NT2/D1 (cell line): ENCODE results near the gene DOCK9.

ENCODE experiments used
- YY1 ChIP-seq: IDR thresholded peaks from 2 replicates; pipeline ENCODE4 v1.6.1; 2011; ENCODE audit not compliant: insufficient read length, insufficient read depth
- ZNF274 ChIP-seq: IDR thresholded peaks from 2 replicates; pipeline ENCODE4 v1.6.1; 2011; ENCODE audit warnings: mild to moderate bottlenecking, low read depth, low read length

GRCh38 chr13:98781045-98781444 is 196.8 kb downstream of the DOCK9 start:
- no peak for TF ChIP-seq YY1
- TF ChIP-seq ZNF274: no peak
